WERI-Rb-1 (cell line): ENCODE results near the gene NRP2.

Source experiments
- DNase-seq: peaks from one replicate; pipeline ENCODE4 v3.0.0-alpha.2; 2020
- H3K27ac ChIP-seq: fragments of 250-450 bp; sonication (Bioruptor Pico); 2 replicates; pipeline ENCODE4 v1.5.1; 2020; ENCODE audit warnings: mild to moderate bottlenecking, moderate library complexity
- H3K27me3 ChIP-seq: fragments of 250-450 bp; sonication (Bioruptor Pico); 2 replicates; pipeline ENCODE4 v1.5.1; 2021; ENCODE audit warnings: mild to moderate bottlenecking, low read depth, moderate library complexity; ENCODE audit not compliant: insufficient read depth, severe bottlenecking
- H3K36me3 ChIP-seq: fragments of 250-450 bp; sonication (Bioruptor Pico); 2 replicates; pipeline ENCODE4 v1.5.1; 2020; ENCODE audit warnings: mild to moderate bottlenecking, moderate library complexity
- H3K4me3 ChIP-seq: 2 replicates; pipeline ENCODE4 v1.5.1; 2011; ENCODE audit warnings: low read depth, mild to moderate bottlenecking, control low read depth, low read length
- H3K9me3 ChIP-seq: fragments of 250-450 bp; sonication (Bioruptor Pico); 2 replicates; pipeline ENCODE4 v1.5.1; 2021; ENCODE audit warnings: mild to moderate bottlenecking, moderate library complexity; ENCODE audit not compliant: severe bottlenecking
- TF ChIP-seq, protein P1 (sequence below): IDR thresholded peaks from 2 replicates; pipeline ENCODE4 v1.5.1; 2011; ENCODE audit warnings: low read depth, mild to moderate bottlenecking, control low read depth, inconsistent platforms, low read length

Gene NRP2

GRCh38 chr2:205675861-205676516, 6.3 kb upstream of the NRP2 start:
- Histone ChIP-seq H3K36me3 (no peaks in the 10 kb centered on the region), H3K4me3 (no peak overlapping the region), H3K27me3 (no peaks in the 10 kb centered on the region), H3K27ac (no peak overlapping the region), H3K9me3 (no peaks in the 10 kb centered on the region)
- TF ChIP-seq, protein P1, sequence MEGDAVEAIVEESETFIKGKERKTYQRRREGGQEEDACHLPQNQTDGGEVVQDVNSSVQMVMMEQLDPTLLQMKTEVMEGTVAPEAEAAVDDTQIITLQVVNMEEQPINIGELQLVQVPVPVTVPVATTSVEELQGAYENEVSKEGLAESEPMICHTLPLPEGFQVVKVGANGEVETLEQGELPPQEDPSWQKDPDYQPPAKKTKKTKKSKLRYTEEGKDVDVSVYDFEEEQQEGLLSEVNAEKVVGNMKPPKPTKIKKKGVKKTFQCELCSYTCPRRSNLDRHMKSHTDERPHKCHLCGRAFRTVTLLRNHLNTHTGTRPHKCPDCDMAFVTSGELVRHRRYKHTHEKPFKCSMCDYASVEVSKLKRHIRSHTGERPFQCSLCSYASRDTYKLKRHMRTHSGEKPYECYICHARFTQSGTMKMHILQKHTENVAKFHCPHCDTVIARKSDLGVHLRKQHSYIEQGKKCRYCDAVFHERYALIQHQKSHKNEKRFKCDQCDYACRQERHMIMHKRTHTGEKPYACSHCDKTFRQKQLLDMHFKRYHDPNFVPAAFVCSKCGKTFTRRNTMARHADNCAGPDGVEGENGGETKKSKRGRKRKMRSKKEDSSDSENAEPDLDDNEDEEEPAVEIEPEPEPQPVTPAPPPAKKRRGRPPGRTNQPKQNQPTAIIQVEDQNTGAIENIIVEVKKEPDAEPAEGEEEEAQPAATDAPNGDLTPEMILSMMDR = peak; percentile 59
- no peak for DNase-seq

GRCh38 chr2:205678541-205679142, 3.7 kb upstream of the NRP2 start:
- TF ChIP-seq, protein P1 = no peak
- Histone ChIP-seq H3K36me3 (no peaks in the 10 kb centered on the region), H3K4me3 (no peak overlapping the region), H3K9me3 (no peaks in the 10 kb centered on the region), H3K27ac (no peak overlapping the region), H3K27me3 (no peaks in the 10 kb centered on the region)
- DNase-seq = no peak

DNA sequence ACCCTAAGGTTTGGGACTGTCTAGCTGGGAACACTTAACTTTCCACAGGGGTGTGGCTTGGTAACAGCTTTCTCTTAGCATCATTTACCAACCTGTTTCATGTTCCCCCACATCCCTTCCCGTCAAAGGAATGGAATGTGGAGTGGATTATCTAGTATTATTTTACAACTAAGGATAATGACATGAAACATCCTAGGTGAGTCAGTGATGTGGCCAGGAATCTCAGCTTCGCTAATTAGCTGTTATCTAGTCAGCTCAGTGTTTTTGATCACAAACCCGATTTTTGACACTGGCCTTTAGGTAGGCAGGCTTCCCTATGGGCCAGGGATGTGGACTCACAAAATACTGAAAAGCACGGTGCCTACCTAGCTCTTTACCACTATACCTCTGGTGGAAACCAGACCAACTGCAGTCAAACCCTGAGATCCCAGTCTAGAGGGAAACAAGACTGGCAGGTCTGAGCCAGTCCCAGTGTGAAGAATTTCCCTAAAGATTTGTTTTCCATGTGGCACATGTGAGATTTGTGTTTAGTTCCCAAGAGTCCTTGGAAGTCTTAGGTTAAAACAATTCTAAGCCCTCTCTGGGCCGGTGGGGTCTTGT, 2.8 kb upstream of the NRP2 start:
- TF ChIP-seq, protein P1 = no peak
- Histone ChIP-seq H3K36me3 (no peaks in the 10 kb centered on the region), H3K4me3 (no peak overlapping the region), H3K9me3 (no peaks in the 10 kb centered on the region), H3K27me3 (no peaks in the 10 kb centered on the region), H3K27ac (no peak overlapping the region)
- DNase-seq = no peak

GRCh38 chr2:205680067-205680466, 2.2 kb upstream of the NRP2 start:
- TF ChIP-seq, protein P1 = peak; percentile 67
- H3K9me3 ChIP-seq = no peaks in the 10 kb centered on the region
- H3K4me3 ChIP-seq = no peak overlapping the region
- no peaks in the 10 kb centered on the region for H3K27me3 ChIP-seq
- peak; percentile 85 for DNase-seq
- no peaks in the 10 kb centered on the region for H3K36me3 ChIP-seq
- no peak overlapping the region for H3K27ac ChIP-seq

DNA sequence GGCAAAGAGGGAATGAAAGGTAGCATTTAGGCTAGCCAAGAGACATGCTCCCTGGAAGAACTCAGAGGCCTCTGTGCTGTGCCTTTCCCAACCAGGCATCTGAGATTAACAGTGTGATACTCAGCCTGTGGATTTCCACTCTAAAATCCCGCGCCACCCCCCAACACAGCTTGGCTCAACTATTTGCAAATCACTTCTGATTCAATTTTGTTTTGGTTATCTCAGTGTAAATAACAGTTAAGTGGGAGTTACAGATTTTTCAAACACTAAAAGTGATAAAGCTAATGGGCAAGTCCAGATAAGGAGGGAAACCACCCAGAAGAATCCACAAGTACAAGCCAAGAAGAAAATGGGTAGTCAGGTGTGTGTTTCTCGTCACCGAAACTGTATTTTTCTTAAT, 1.4 kb upstream of the NRP2 start:
- H3K9me3 ChIP-seq = no peaks in the 10 kb centered on the region
- TF ChIP-seq, protein P1 = no peak
- no peak overlapping the region; the same call in 1 of the 2 replicates for H3K27ac ChIP-seq
- no peak overlapping the region for H3K4me3 ChIP-seq
- DNase-seq = peak; percentile 41
- no peaks in the 10 kb centered on the region for H3K36me3 ChIP-seq
- H3K27me3 ChIP-seq = no peaks in the 10 kb centered on the region
